Erythroblast (primary cell): ENCODE data around the gene SEMA4B.

ENCODE experiments used
- GATA1 ChIP-seq: IDR thresholded peaks from 2 replicates; pipeline ENCODE4 v1.6.1; 2011; ENCODE audit warnings: low read depth, mild to moderate bottlenecking, control low read depth, low read length, moderate library complexity
- POLR2A ChIP-seq: IDR thresholded peaks from 2 replicates; pipeline ENCODE4 v1.6.1; 2011; ENCODE audit warnings: mild to moderate bottlenecking, low read length

- TF ChIP-seq POLR2A (no peak), GATA1 (no peak)
Observed at GRCh38 chr15:90205886-90206285, 4.8 kb downstream of the SEMA4B start.
